HK-2 (cell line): Measurements from ENCODE around the gene USP40.

Source experiments
- DNase-seq: peaks from one replicate; pipeline ENCODE4 v3.0.0-alpha.2; 2018; ENCODE audit not compliant: unreplicated experiment

The USP40 gene

GRCh38 chr2:233495503-233496496, 70.8 kb downstream of the USP40 start:
- no peak for DNase-seq

GRCh38 chr2:233492751-233493150, 73.8 kb downstream of the USP40 start:
- DNase-seq: no peak

GRCh38 chr2:233492078-233492477, 74.5 kb downstream of the USP40 start:
- DNase-seq: no peak

GRCh38 chr2:233491326-233491725, 75.3 kb downstream of the USP40 start:
- no peak for DNase-seq

GRCh38 chr2:233490831-233491230, 75.8 kb downstream of the USP40 start:
- DNase-seq: no peak

GRCh38 chr2:233489666-233490065, 76.9 kb downstream of the USP40 start:
- no peak for DNase-seq

GRCh38 chr2:233489143-233489542, 77.4 kb downstream of the USP40 start:
- DNase-seq: no peak

GRCh38 chr2:233487748-233488345, 78.7 kb downstream of the USP40 start:
- no peak for DNase-seq

GRCh38 chr2:233486778-233487552, 79.6 kb downstream of the USP40 start:
- DNase-seq: peak; percentile 42

- no peak for DNase-seq
Observed at GRCh38 chr2:233486357-233486756, 80.2 kb downstream of the USP40 start.

- no peak for DNase-seq
Observed at GRCh38 chr2:233485726-233486125, 80.9 kb downstream of the USP40 start.

- DNase-seq: no peak
Observed at GRCh38 chr2:233482616-233483015, 84.0 kb downstream of the USP40 start.

- DNase-seq: no peak
Observed at GRCh38 chr2:233481368-233482142, 85.0 kb downstream of the USP40 start.

GRCh38 chr2:233480490-233481202, 85.9 kb downstream of the USP40 start:
- no peak for DNase-seq

- no peak for DNase-seq
Observed at GRCh38 chr2:233479616-233480489, 86.7 kb downstream of the USP40 start.

GRCh38 chr2:233477548-233478433, 88.8 kb downstream of the USP40 start:
- DNase-seq: no peak

GRCh38 chr2:233476651-233477547, 89.7 kb downstream of the USP40 start:
- no peak for DNase-seq

- no peak for DNase-seq
Observed at GRCh38 chr2:233476063-233476410, 90.5 kb downstream of the USP40 start.
